Measurements from ENCODE around the gene UPK3A. TPM values are rescaled to one million over a fixed set of nuclear protein-coding genes. Genes with fewer than 3 reads are reported as not detected.

UPK3A gene
- polyA plus RNA-seq, 1 donor from 2014 or later: not detected

GRCh38 chr22:45322873-45323525 lies 38.2 kb downstream of the UPK3A start:
- Histone ChIP-seq H3F3A (ENCODE audit: insufficient read depth, low read length, poor library complexity, severe bottlenecking) (no peaks in the 10 kb centered on the region), H3K27me3 (ENCODE audit: insufficient read depth, low read depth, low read length) (no peaks in the 10 kb centered on the region), H3K36me3 (ENCODE audit: insufficient read depth, low read length) (no peaks in the 10 kb centered on the region), H4K20me1 (ENCODE audit: insufficient read depth) (no peaks in the 10 kb centered on the region), H3K9me2 (ENCODE audit: insufficient read depth, low read length) (no peaks in the 10 kb centered on the region), H3K4me2 (ENCODE audit: low read length) (no peak overlapping the region), H3K4me3 (ENCODE audit: low read length) (no peak overlapping the region), H2AFZ (ENCODE audit: low read depth, low read length) (no peak overlapping the region), H3K27ac (ENCODE audit: low read length) (no peak overlapping the region), H3K9me3 (ENCODE audit: low read length) (no peaks in the 10 kb centered on the region), H3K9ac (ENCODE audit: low read length) (no peak overlapping the region), H3K79me2 (replicated peaks; ENCODE audit: insufficient read depth, low read length) (no peaks in the 10 kb centered on the region)
- no peak for TF ChIP-seq SMC3 (conservative IDR thresholded peaks at IDR 0.05; ENCODE audit: poor library complexity)
- TF ChIP-seq CTCF (IDR thresholded peaks at IDR 0.05; ENCODE audit: poor library complexity, severe bottlenecking): no peak
- no peak for TF ChIP-seq MXI1 (conservative IDR thresholded peaks at IDR 0.05; ENCODE audit: poor library complexity, severe bottlenecking)

GRCh38 chr22:45323695-45324094 lies 38.9 kb downstream of the UPK3A start:
- H3K4me3 ChIP-seq (ENCODE audit: low read length): no peak overlapping the region
- no peak overlapping the region for H2AFZ ChIP-seq (ENCODE audit: low read depth, low read length)
- no peaks in the 10 kb centered on the region for H3F3A ChIP-seq (ENCODE audit: insufficient read depth, low read length, poor library complexity, severe bottlenecking)
- no peaks in the 10 kb centered on the region for H3K9me2 ChIP-seq (ENCODE audit: insufficient read depth, low read length)
- no peaks in the 10 kb centered on the region for H3K9me3 ChIP-seq (ENCODE audit: low read length)
- no peaks in the 10 kb centered on the region for H3K79me2 ChIP-seq (replicated peaks; ENCODE audit: insufficient read depth, low read length)
- H3K4me2 ChIP-seq (ENCODE audit: low read length): no peak overlapping the region
- H3K36me3 ChIP-seq (ENCODE audit: insufficient read depth, low read length): no peaks in the 10 kb centered on the region
- H3K9ac ChIP-seq (ENCODE audit: low read length): no peak overlapping the region
- no peaks in the 10 kb centered on the region for H3K27me3 ChIP-seq (ENCODE audit: insufficient read depth, low read depth, low read length)
- H3K27ac ChIP-seq (ENCODE audit: low read length): no peak overlapping the region
- no peaks in the 10 kb centered on the region for H4K20me1 ChIP-seq (ENCODE audit: insufficient read depth)
- TF ChIP-seq RAD21 (conservative IDR thresholded peaks at IDR 0.05) (no peak), CTCF (IDR thresholded peaks at IDR 0.05; ENCODE audit: poor library complexity, severe bottlenecking) (no peak), MXI1 (conservative IDR thresholded peaks at IDR 0.05; ENCODE audit: poor library complexity, severe bottlenecking) (no peak), EP300 (conservative IDR thresholded peaks at IDR 0.05; ENCODE audit: poor library complexity, severe bottlenecking) (no peak), SMC3 (conservative IDR thresholded peaks at IDR 0.05; ENCODE audit: poor library complexity) (no peak), EZH2 (IDR thresholded peaks at IDR 0.05; ENCODE audit: borderline replicate concordance, insufficient read depth, low read length, poor library complexity, severe bottlenecking) (no peak), REST (IDR thresholded peaks at IDR 0.05; ENCODE audit: borderline replicate concordance) (no peak), POLR2AphosphoS5 (IDR thresholded peaks at IDR 0.05) (no peak), TAF1 (IDR thresholded peaks at IDR 0.05; ENCODE audit: low read depth) (no peak)

Measured in neural cell (in vitro differentiated cells).